Measurements from ENCODE around the gene HBB.
A peak's percentile ranks its signal among the peaks of the same experiment; 100 is the strongest.

HBB gene

GRCh38 chr11:5239046-5239445, 12.2 kb upstream of the HBB start:
- TF ChIP-seq POU2F2 (IDR thresholded peaks at IDR 0.05; ENCODE audit: low read depth, low read length) (no peak), PAX5 (IDR thresholded peaks at IDR 0.05; ENCODE audit: insufficient read depth, low read length, severe bottlenecking) (no peak), POLR2A (IDR thresholded peaks at IDR 0.05; ENCODE audit: low read depth, low read length) (no peak), POLR2AphosphoS5 (IDR thresholded peaks at IDR 0.05; ENCODE audit: low read depth, low read length) (no peak), SPI1 (IDR thresholded peaks at IDR 0.05; ENCODE audit: low read depth, low read length) (no peak), TAF1 (IDR thresholded peaks at IDR 0.05; ENCODE audit: low read depth, low read length) (no peak)
- FAIRE-seq (no peak), DNase-seq (ENCODE audit: insufficient read length, low spot score) (no peak)

- FAIRE-seq (no peak), DNase-seq (ENCODE audit: insufficient read length, low spot score) (no peak)
Observed at GRCh38 chr11:5238486-5238885, 11.6 kb upstream of the HBB start.

GRCh38 chr11:5237420-5237819, 10.5 kb upstream of the HBB start:
- TF ChIP-seq POU2F2 (IDR thresholded peaks at IDR 0.05; ENCODE audit: low read depth, low read length) (no peak), POLR2A (IDR thresholded peaks at IDR 0.05; ENCODE audit: low read depth, low read length) (no peak), SPI1 (IDR thresholded peaks at IDR 0.05; ENCODE audit: low read depth, low read length) (no peak), TAF1 (IDR thresholded peaks at IDR 0.05; ENCODE audit: low read depth, low read length) (no peak), POLR2AphosphoS5 (IDR thresholded peaks at IDR 0.05; ENCODE audit: low read depth, low read length) (no peak), PAX5 (IDR thresholded peaks at IDR 0.05; ENCODE audit: insufficient read depth, low read length, severe bottlenecking) (no peak)
- DNase-seq (ENCODE audit: insufficient read length, low spot score) = no peak
- FAIRE-seq = no peak

More at GRCh38 chr11:5238486-5238885, 11.6 kb upstream of the HBB start:
- no peak for TF ChIP-seq PAX5 (IDR thresholded peaks at IDR 0.05; ENCODE audit: insufficient read depth, low read length, severe bottlenecking)
- TF ChIP-seq POU2F2 (IDR thresholded peaks at IDR 0.05; ENCODE audit: low read depth, low read length) = no peak
- no peak for TF ChIP-seq POLR2AphosphoS5 (IDR thresholded peaks at IDR 0.05; ENCODE audit: low read depth, low read length)
- TF ChIP-seq TAF1 (IDR thresholded peaks at IDR 0.05; ENCODE audit: low read depth, low read length) = no peak
- no peak for TF ChIP-seq POLR2A (IDR thresholded peaks at IDR 0.05; ENCODE audit: low read depth, low read length)
- TF ChIP-seq SPI1 (IDR thresholded peaks at IDR 0.05; ENCODE audit: low read depth, low read length) = no peak

- no peak for FAIRE-seq
- TF ChIP-seq POU2F2 (IDR thresholded peaks at IDR 0.05; ENCODE audit: low read depth, low read length) (no peak), POLR2AphosphoS5 (IDR thresholded peaks at IDR 0.05; ENCODE audit: low read depth, low read length) (no peak), POLR2A (IDR thresholded peaks at IDR 0.05; ENCODE audit: low read depth, low read length) (no peak), TAF1 (IDR thresholded peaks at IDR 0.05; ENCODE audit: low read depth, low read length) (no peak), PAX5 (IDR thresholded peaks at IDR 0.05; ENCODE audit: insufficient read depth, low read length, severe bottlenecking) (no peak), SPI1 (IDR thresholded peaks at IDR 0.05; ENCODE audit: low read depth, low read length) (no peak)
- DNase-seq (ENCODE audit: insufficient read length, low spot score) = no peak
Observed at GRCh38 chr11:5235364-5236095, 8.7 kb upstream of the HBB start.

- no peak for TF ChIP-seq POU2F2 (IDR thresholded peaks at IDR 0.05; ENCODE audit: low read depth, low read length)
- TF ChIP-seq PAX5 (IDR thresholded peaks at IDR 0.05; ENCODE audit: insufficient read depth, low read length, severe bottlenecking) = no peak
- TF ChIP-seq POLR2AphosphoS5 (IDR thresholded peaks at IDR 0.05; ENCODE audit: low read depth, low read length) = no peak
- TF ChIP-seq TAF1 (IDR thresholded peaks at IDR 0.05; ENCODE audit: low read depth, low read length) = no peak
- TF ChIP-seq POLR2A (IDR thresholded peaks at IDR 0.05; ENCODE audit: low read depth, low read length) = no peak
- no peak for TF ChIP-seq SPI1 (IDR thresholded peaks at IDR 0.05; ENCODE audit: low read depth, low read length)
- FAIRE-seq = peak; percentile 76
- DNase-seq (ENCODE audit: insufficient read length, low spot score) = no peak
Observed at GRCh38 chr11:5234381-5234834, 7.5 kb upstream of the HBB start, which contains the start of gene HBD. TSS of gene HBD (minus strand) at chr11:5234483. CDS start at chr11:5234433, 50 bp downstream.

- no peak for FAIRE-seq
- DNase-seq (ENCODE audit: insufficient read length, low spot score) = no peak
- TF ChIP-seq SPI1 (IDR thresholded peaks at IDR 0.05; ENCODE audit: low read depth, low read length) (no peak), TAF1 (IDR thresholded peaks at IDR 0.05; ENCODE audit: low read depth, low read length) (no peak), POLR2A (IDR thresholded peaks at IDR 0.05; ENCODE audit: low read depth, low read length) (no peak), POU2F2 (IDR thresholded peaks at IDR 0.05; ENCODE audit: low read depth, low read length) (no peak), PAX5 (IDR thresholded peaks at IDR 0.05; ENCODE audit: insufficient read depth, low read length, severe bottlenecking) (no peak)
Observed at GRCh38 chr11:5233307-5233706, 6.4 kb upstream of the HBB start.

- DNase-seq (ENCODE audit: insufficient read length, low spot score) (no peak), FAIRE-seq (no peak)
- TF ChIP-seq PAX5 (IDR thresholded peaks at IDR 0.05; ENCODE audit: insufficient read depth, low read length, severe bottlenecking) (no peak), TAF1 (IDR thresholded peaks at IDR 0.05; ENCODE audit: low read depth, low read length) (no peak), POLR2AphosphoS5 (IDR thresholded peaks at IDR 0.05; ENCODE audit: low read depth, low read length) (no peak), SPI1 (IDR thresholded peaks at IDR 0.05; ENCODE audit: low read depth, low read length) (no peak), POLR2A (IDR thresholded peaks at IDR 0.05; ENCODE audit: low read depth, low read length) (no peak), POU2F2 (IDR thresholded peaks at IDR 0.05; ENCODE audit: low read depth, low read length) (no peak)
Observed at GRCh38 chr11:5232821-5233220, 6.0 kb upstream of the HBB start.

GRCh38 chr11:5232176-5232575, 5.3 kb upstream of the HBB start:
- TF ChIP-seq PAX5 (IDR thresholded peaks at IDR 0.05; ENCODE audit: insufficient read depth, low read length, severe bottlenecking) (no peak), POLR2A (IDR thresholded peaks at IDR 0.05; ENCODE audit: low read depth, low read length) (no peak), SPI1 (IDR thresholded peaks at IDR 0.05; ENCODE audit: low read depth, low read length) (no peak), POU2F2 (IDR thresholded peaks at IDR 0.05; ENCODE audit: low read depth, low read length) (no peak), TAF1 (IDR thresholded peaks at IDR 0.05; ENCODE audit: low read depth, low read length) (no peak), POLR2AphosphoS5 (IDR thresholded peaks at IDR 0.05; ENCODE audit: low read depth, low read length) (no peak)
- DNase-seq (ENCODE audit: insufficient read length, low spot score) = no peak
- no peak for FAIRE-seq

- DNase-seq (ENCODE audit: insufficient read length, low spot score) (no peak), FAIRE-seq (no peak)
- TF ChIP-seq PAX5 (IDR thresholded peaks at IDR 0.05; ENCODE audit: insufficient read depth, low read length, severe bottlenecking) (no peak), POLR2AphosphoS5 (IDR thresholded peaks at IDR 0.05; ENCODE audit: low read depth, low read length) (no peak), SPI1 (IDR thresholded peaks at IDR 0.05; ENCODE audit: low read depth, low read length) (no peak), POU2F2 (IDR thresholded peaks at IDR 0.05; ENCODE audit: low read depth, low read length) (no peak), POLR2A (IDR thresholded peaks at IDR 0.05; ENCODE audit: low read depth, low read length) (no peak), TAF1 (IDR thresholded peaks at IDR 0.05; ENCODE audit: low read depth, low read length) (no peak)
Observed at GRCh38 chr11:5231111-5231510, 4.2 kb upstream of the HBB start.
